ENCODE results near the gene HINT3. TPM values are rescaled to one million over a fixed set of nuclear protein-coding genes. Genes with fewer than 3 reads are reported as not detected.

The HINT3 gene
- total RNA-seq, 1 experiment from 2014 or later, result 11.7 TPM

DNA sequence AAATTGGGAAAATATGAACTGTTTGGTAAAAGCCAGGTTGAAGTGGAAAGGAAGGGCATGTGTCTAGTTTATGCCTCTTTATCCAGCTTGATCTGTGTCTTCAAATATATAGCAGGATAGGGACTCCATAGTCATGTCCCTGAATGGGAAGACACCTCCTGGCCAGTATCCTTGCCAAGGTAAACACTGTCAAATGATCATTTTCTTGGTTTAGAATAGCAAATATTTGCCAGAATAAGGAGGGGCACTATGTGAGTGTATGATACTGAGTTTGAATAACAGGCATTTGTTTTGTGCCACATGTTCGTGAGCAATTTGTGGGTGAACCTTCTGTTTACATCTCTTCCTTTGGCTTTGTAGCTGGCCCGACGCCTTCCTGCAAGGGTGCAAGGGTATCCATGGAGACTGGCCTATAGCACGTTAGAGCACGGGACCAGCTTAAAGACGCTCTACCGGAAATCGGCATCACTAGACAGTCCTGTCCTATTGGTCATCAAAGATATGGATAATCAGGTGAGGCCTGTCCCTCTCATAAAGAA, 34.2 kb upstream of the HINT3 start:
- no peak overlapping the region for H3K14ac ChIP-seq (ENCODE audit: insufficient read depth, low read length)
- H2BK5ac ChIP-seq (ENCODE audit: insufficient read length, low read length), result no peak overlapping the region
- DNase-seq, result no peak
- Mint-ChIP-seq H3K36me3 (ENCODE audit: insufficient read depth in 1 of 3, low read depth in 3 of 3) (peaks cover 0 to 9% (median 0%) of the 10 kb centered on the region in 3 experiments; a peak in 3 of 7 replicates), H3K27me3 (ENCODE audit: low read depth) (no peaks in the 10 kb centered on the region), H3K4me3 (no peak overlapping the region), H3K4me1 (peaks cover 20 to 21% of the 10 kb centered on the region in 2 experiments), H3K27ac (peak overlapping the region in 1 of 3 experiments; percentile 50; a peak in 1 of 7 replicates), H3K9me3 (no peaks in the 10 kb centered on the region)
- H3K9me3 ChIP-seq (ENCODE audit: control insufficient read depth, low read depth, low read length), result no peaks in the 10 kb centered on the region
- H2AK5ac ChIP-seq (ENCODE audit: insufficient read length, low read length), result no peak overlapping the region
- no peak overlapping the region for H4K91ac ChIP-seq (ENCODE audit: insufficient read length, low read depth, low read length)
- H3K4me1 ChIP-seq (ENCODE audit: insufficient read depth, low read length), result peaks cover 2% of the 10 kb centered on the region; the same call in 1 of the 2 replicates
- H2BK20ac ChIP-seq (ENCODE audit: low read depth, low read length, poor library complexity, severe bottlenecking), result no peak overlapping the region
- no peak overlapping the region for H3K18ac ChIP-seq (ENCODE audit: insufficient read length, low read depth, low read length)
- WGBS (ENCODE audit: extremely low coverage, insufficient read length, low lambda C conversion rate), result no CpG with 5 or more reads among the region's 8 CpGs
- H4K20me1 ChIP-seq (ENCODE audit: control insufficient read depth, insufficient read depth, insufficient read length), result no peaks in the 10 kb centered on the region
- H3T11ph ChIP-seq (ENCODE audit: low read length), result no peak overlapping the region
- no peak overlapping the region for H4K5ac ChIP-seq (ENCODE audit: insufficient read length, low read depth, low read length)
- no peak overlapping the region for H3K56ac ChIP-seq (ENCODE audit: insufficient read length, low read depth, low read length)
- no peaks in the 10 kb centered on the region for H3K23me2 ChIP-seq (ENCODE audit: insufficient read length, low read depth, low read length, poor library complexity, severe bottlenecking)
- no peak overlapping the region for H4K8ac ChIP-seq (replicated peaks; ENCODE audit: insufficient read length, low read depth, low read length)
- H3K79me2 ChIP-seq (ENCODE audit: insufficient read depth, low read length), result no peaks in the 10 kb centered on the region
- no peaks in the 10 kb centered on the region for H3K27me3 ChIP-seq (ENCODE audit: insufficient read depth, low read length)
- no peak overlapping the region for H2BK120ac ChIP-seq (ENCODE audit: low read depth, low read length, poor library complexity, severe bottlenecking)
- no peaks in the 10 kb centered on the region for H3K79me1 ChIP-seq (ENCODE audit: insufficient read depth, low read depth, low read length, poor library complexity, severe bottlenecking)
- H3K9ac ChIP-seq (ENCODE audit: extremely low read depth, insufficient read length, low read length), result no peak overlapping the region
- H3K4ac ChIP-seq (ENCODE audit: low read depth, low read length), result no peak overlapping the region
- H3K27ac ChIP-seq (ENCODE audit: insufficient read length, low read depth, low read length), result no peak overlapping the region
- no peak overlapping the region for H3K4me2 ChIP-seq (ENCODE audit: insufficient read depth, insufficient read length, low read length)
- no peak overlapping the region for H2BK12ac ChIP-seq (ENCODE audit: insufficient read length, low read depth, low read length)
- no peak overlapping the region for H3K23ac ChIP-seq (ENCODE audit: insufficient read length, low read depth, low read length)
- no peak overlapping the region for H2AFZ ChIP-seq (ENCODE audit: low read length)
- H2BK15ac ChIP-seq (ENCODE audit: low read depth, low read length), result no peak overlapping the region
- TF ChIP-seq, protein P1, sequence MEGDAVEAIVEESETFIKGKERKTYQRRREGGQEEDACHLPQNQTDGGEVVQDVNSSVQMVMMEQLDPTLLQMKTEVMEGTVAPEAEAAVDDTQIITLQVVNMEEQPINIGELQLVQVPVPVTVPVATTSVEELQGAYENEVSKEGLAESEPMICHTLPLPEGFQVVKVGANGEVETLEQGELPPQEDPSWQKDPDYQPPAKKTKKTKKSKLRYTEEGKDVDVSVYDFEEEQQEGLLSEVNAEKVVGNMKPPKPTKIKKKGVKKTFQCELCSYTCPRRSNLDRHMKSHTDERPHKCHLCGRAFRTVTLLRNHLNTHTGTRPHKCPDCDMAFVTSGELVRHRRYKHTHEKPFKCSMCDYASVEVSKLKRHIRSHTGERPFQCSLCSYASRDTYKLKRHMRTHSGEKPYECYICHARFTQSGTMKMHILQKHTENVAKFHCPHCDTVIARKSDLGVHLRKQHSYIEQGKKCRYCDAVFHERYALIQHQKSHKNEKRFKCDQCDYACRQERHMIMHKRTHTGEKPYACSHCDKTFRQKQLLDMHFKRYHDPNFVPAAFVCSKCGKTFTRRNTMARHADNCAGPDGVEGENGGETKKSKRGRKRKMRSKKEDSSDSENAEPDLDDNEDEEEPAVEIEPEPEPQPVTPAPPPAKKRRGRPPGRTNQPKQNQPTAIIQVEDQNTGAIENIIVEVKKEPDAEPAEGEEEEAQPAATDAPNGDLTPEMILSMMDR (conservative IDR thresholded peaks at IDR 0.05), result no peak

Data from H9 (cell line).